GM23248 (cell line): ENCODE data around the gene MAF. TPM values are rescaled to one million over a fixed set of nuclear protein-coding genes. Genes with fewer than 3 reads are reported as not detected.

Experiments
- DNase-seq: peaks from one replicate; pipeline ENCODE4 v3.0.0-alpha.2; 2015
- H2AFZ ChIP-seq: fragments of 200-600 bp; sonication (generic); 2 replicates; pipeline ENCODE4 v1.6.1; 2016; ENCODE audit warnings: antibody characterized with exemption
- H3F3A ChIP-seq: fragments of 200-600 bp; sonication (generic); 2 replicates; pipeline ENCODE4 v1.6.1; 2016; ENCODE audit warnings: mild to moderate bottlenecking, antibody characterized with exemption, mixed run types; ENCODE audit not compliant: insufficient read depth
- H3K27ac ChIP-seq: fragments of 200-600 bp; sonication (generic); 2 replicates; pipeline ENCODE4 v1.5.1; 2016; ENCODE audit warnings: mild to moderate bottlenecking
- H3K27me3 ChIP-seq: fragments of 200-600 bp; sonication (generic); replicated peaks from 2 replicates; pipeline ENCODE4 v1.6.1; 2016; ENCODE audit warnings: mild to moderate bottlenecking; ENCODE audit not compliant: insufficient read depth
- H3K36me3 ChIP-seq: fragments of 200-600 bp; sonication (generic); 2 replicates; pipeline ENCODE4 v1.6.1; 2016; ENCODE audit warnings: low read depth, mild to moderate bottlenecking
- H3K4me1 ChIP-seq: fragments of 200-600 bp; sonication (generic); 2 replicates; pipeline ENCODE4 v1.6.1; 2016; ENCODE audit warnings: mild to moderate bottlenecking; ENCODE audit not compliant: insufficient read depth
- H3K4me2 ChIP-seq: fragments of 200-600 bp; sonication (generic); one replicate; pipeline ENCODE4 v1.6.1; 2016; ENCODE audit warnings: mild to moderate bottlenecking; ENCODE audit not compliant: unreplicated experiment
- H3K4me3 ChIP-seq: fragments of 200-600 bp; sonication (generic); 2 replicates; pipeline ENCODE4 v1.5.1; 2016; ENCODE audit warnings: mild to moderate bottlenecking
- H3K79me2 ChIP-seq: fragments of 200-600 bp; sonication (generic); 2 replicates; pipeline ENCODE4 v1.6.1; 2016; ENCODE audit warnings: mild to moderate bottlenecking; ENCODE audit not compliant: insufficient read depth
- H3K9ac ChIP-seq: fragments of 200-600 bp; sonication (generic); 2 replicates; pipeline ENCODE4 v1.6.1; 2016; ENCODE audit warnings: mild to moderate bottlenecking
- H3K9me2 ChIP-seq: fragments of 200-600 bp; sonication (generic); 2 replicates; pipeline ENCODE4 v1.6.1; 2016; ENCODE audit warnings: mixed run types, mild to moderate bottlenecking, moderate library complexity; ENCODE audit not compliant: insufficient read depth
- H3K9me3 ChIP-seq: fragments of 200-600 bp; sonication (generic); one replicate; pipeline ENCODE4 v1.6.1; 2017; ENCODE audit warnings: low read depth
- H4K20me1 ChIP-seq: fragments of 200-600 bp; sonication (generic); 2 replicates; pipeline ENCODE4 v1.6.0; 2016; ENCODE audit not compliant: insufficient read depth
- EZH2 ChIP-seq: fragments of 200-600 bp; sonication (generic); IDR thresholded peaks from 2 replicates; pipeline ENCODE4 v1.6.1; 2018; ENCODE audit warnings: antibody characterized with exemption, mild to moderate bottlenecking; ENCODE audit not compliant: insufficient read depth, poor library complexity, severe bottlenecking
- EZH2phosphoT487 ChIP-seq: fragments of 200-600 bp; sonication (generic); IDR thresholded peaks from 2 replicates; pipeline ENCODE4 v1.6.1; 2018; ENCODE audit warnings: antibody characterized with exemption, moderate library complexity, mild to moderate bottlenecking, low read depth; ENCODE audit not compliant: insufficient read depth
- WGBS, 2 experiments: methylation state at CpG; one replicate each; pipeline ENCODE4 v1.1.6; 2015 to 2017; ENCODE audit warnings: low lambda C conversion rate in 2 of 2, low coverage in 1 of 2; ENCODE audit errors: missing lambda C conversion rate in 2 of 2; 5-methylcytosine and 5-hydroxymethylcytosine counted together
- in situ Hi-C: fragments of 300-500 bp; cut with MboI; formaldehyde crosslinking; loops from 2 replicates; pipeline ENCODE4 v1.15.0; 2020
- polyA plus RNA-seq: library from polyadenylated mRNA; unstranded; fragments of >200 nt; fragmentation: Nextera tagmentation; extraction: Ambion mirVana; gene quantifications from 2 replicates; pipeline ENCODE4 v1.2.1, GENCODE V29; 2016
- total RNA-seq: library from RNA; depleted of rRNA; stranded (reverse); fragments of >200 nt; shearing (Covaris generic); gene quantifications from 2 replicates; pipeline ENCODE4 v1.2.3, GENCODE V29; 2014

The MAF gene
- total and polyA plus RNA-seq, 2 experiments from 2014 or later, result 0.22 TPM; not detected in 1

DNA sequence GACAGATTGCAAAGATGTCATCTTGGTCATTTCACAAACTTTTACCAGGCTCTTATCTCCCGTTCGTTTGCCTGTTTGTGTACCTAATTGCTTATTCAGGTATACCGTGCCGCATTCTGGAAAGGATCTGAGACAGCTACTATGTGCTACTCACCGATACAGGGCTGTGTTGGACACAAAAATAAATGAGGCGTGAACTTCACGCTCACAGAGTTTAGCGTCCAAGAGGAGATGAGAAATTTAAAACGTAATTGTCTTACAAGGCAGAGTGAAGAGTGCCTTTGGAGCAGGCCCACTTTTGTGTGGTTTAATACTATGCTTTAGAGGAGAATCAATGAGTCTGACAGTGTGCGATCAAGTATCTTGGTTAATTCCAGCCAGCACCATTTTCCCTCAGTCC is 26.7 kb downstream of the MAF start:
- Histone ChIP-seq H3K36me3 (no peaks in the 10 kb centered on the region), H2AFZ (no peak overlapping the region), H3K9me3 (no peaks in the 10 kb centered on the region), H3K27me3 (no peaks in the 10 kb centered on the region), H3K4me3 (no peak overlapping the region), H3K79me2 (no peaks in the 10 kb centered on the region), H3K27ac (no peak overlapping the region), H3K9ac (no peak overlapping the region), H3K9me2 (no peaks in the 10 kb centered on the region), H3K4me1 (no peaks in the 10 kb centered on the region), H3K4me2 (no peak overlapping the region), H4K20me1 (no peaks in the 10 kb centered on the region), H3F3A (no peaks in the 10 kb centered on the region)
- DNase-seq, result no peak
- 55 to 56% methylated on average over 10 of the region's 10 CpGs for WGBS, 2 experiments
- in situ Hi-C loops, result no loop called here
- TF ChIP-seq EZH2 (no peak), EZH2phosphoT487 (no peak)

- H3K79me2 ChIP-seq, result no peaks in the 10 kb centered on the region
- H2AFZ ChIP-seq, result no peak overlapping the region
- H3K9ac ChIP-seq, result no peak overlapping the region
- in situ Hi-C loops, result no loop called here
- TF ChIP-seq EZH2 (no peak), EZH2phosphoT487 (no peak)
- H3K4me2 ChIP-seq, result no peak overlapping the region
- DNase-seq, result no peak
- H3K27me3 ChIP-seq, result no peaks in the 10 kb centered on the region
- H3K4me1 ChIP-seq, result no peaks in the 10 kb centered on the region
- no peaks in the 10 kb centered on the region for H3K36me3 ChIP-seq
- H3K9me2 ChIP-seq, result no peaks in the 10 kb centered on the region
- no peak overlapping the region for H3K4me3 ChIP-seq
- no peaks in the 10 kb centered on the region for H4K20me1 ChIP-seq
- WGBS, 2 experiments, result 15 to 22% methylated on average over 2 of the region's 2 CpGs
- no peaks in the 10 kb centered on the region for H3F3A ChIP-seq
- H3K9me3 ChIP-seq, result no peaks in the 10 kb centered on the region
- no peak overlapping the region for H3K27ac ChIP-seq
Observed at GRCh38 chr16:79573071-79573470, 27.5 kb downstream of the MAF start.

GRCh38 chr16:79571903-79572535 is 28.5 kb downstream of the MAF start:
- 2% methylated on average over 9 of the region's 9 CpGs for WGBS, 2 experiments
- DNase-seq, result no peak
- in situ Hi-C loops, result no loop called here

DNA sequence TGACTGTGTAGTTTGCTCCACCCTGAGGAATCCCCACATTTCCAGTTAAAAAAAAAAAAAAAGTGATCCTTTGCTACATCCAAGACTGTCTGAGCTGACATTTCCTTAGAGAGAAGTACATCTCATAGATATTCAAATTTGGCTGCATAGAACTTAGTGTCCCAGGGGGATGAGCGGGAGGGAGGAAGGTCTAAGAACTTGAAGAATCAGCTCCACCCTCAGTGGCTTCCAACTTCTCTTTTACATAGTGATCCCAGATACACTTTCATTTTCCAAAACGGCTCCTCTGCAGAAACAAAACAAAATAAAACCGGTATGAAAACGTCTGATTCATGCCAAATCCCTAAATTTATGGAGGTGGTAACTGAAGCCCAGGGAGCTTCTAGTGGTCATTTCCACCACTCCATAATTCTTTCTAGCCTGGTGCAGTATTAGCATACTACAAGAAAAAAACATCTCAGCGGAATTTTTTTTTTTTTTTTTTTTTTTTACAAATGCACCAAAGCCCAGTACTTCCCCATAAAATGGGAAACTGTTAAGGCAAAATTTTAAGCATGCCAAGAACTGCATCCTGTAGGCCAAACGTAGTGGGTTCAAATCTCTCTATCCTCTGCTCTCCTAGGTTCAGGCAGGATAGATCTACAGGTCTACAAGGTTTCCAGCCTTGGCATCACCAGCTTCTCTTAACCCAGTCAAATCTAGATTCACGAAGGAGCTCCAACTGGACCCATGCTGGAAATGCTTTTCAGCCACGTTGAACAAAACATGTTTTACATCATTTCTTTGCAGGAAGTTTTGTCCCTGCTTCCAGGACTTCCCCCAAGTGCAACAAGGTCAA is 29.3 kb downstream of the MAF start:
- H3K36me3 ChIP-seq, result no peaks in the 10 kb centered on the region
- 3% methylated on average over 8 of the region's 8 CpGs for WGBS, 2 experiments
- H3K79me2 ChIP-seq, result no peaks in the 10 kb centered on the region
- H3K9ac ChIP-seq, result no peak overlapping the region
- no peak for DNase-seq
- no peaks in the 10 kb centered on the region for H4K20me1 ChIP-seq
- no peaks in the 10 kb centered on the region for H3K9me2 ChIP-seq
- H3K4me2 ChIP-seq, result no peak overlapping the region
- no peak for TF ChIP-seq EZH2phosphoT487
- no peak for TF ChIP-seq EZH2
- H3F3A ChIP-seq, result no peaks in the 10 kb centered on the region
- H3K4me1 ChIP-seq, result no peaks in the 10 kb centered on the region
- H3K4me3 ChIP-seq, result no peak overlapping the region
- in situ Hi-C loops, result no loop called here
- no peaks in the 10 kb centered on the region for H3K9me3 ChIP-seq
- no peak overlapping the region for H2AFZ ChIP-seq
- no peak overlapping the region for H3K27ac ChIP-seq
- no peaks in the 10 kb centered on the region for H3K27me3 ChIP-seq

More at GRCh38 chr16:79571903-79572535, 28.5 kb downstream of the MAF start:
- Histone ChIP-seq H3F3A (no peaks in the 10 kb centered on the region), H2AFZ (no peak overlapping the region), H3K27me3 (no peaks in the 10 kb centered on the region), H3K4me1 (no peaks in the 10 kb centered on the region), H3K4me2 (no peak overlapping the region), H3K79me2 (no peaks in the 10 kb centered on the region), H3K27ac (no peak overlapping the region), H3K9ac (no peak overlapping the region), H3K36me3 (no peaks in the 10 kb centered on the region), H3K9me2 (no peaks in the 10 kb centered on the region), H3K9me3 (no peaks in the 10 kb centered on the region), H4K20me1 (no peaks in the 10 kb centered on the region), H3K4me3 (no peak overlapping the region)
- no peak for TF ChIP-seq EZH2phosphoT487
- TF ChIP-seq EZH2, result no peak
